Adipose tissue (tissue), 3 donors: ENCODE data around the gene TMPRSS15. TPM values are rescaled to one million over a fixed set of nuclear protein-coding genes. Genes with fewer than 3 reads are reported as not detected.

Experiments used
- H3K27ac ChIP-seq: one replicate; pipeline ENCODE4 v1.5.1; 2013; ENCODE audit warnings: low read depth, low read length
- WGBS, 3 donors: extraction: QIAGEN DNeasy Blood & Tissue Kit; methylation state at CpG; one replicate each; pipeline ENCODE4 v1.1.7; 2013; 5-methylcytosine and 5-hydroxymethylcytosine counted together
- polyA plus RNA-seq, 3 donors: library from polyadenylated mRNA; stranded (reverse); fragments of 200-250 nt; gene quantifications; one replicate each; pipeline ENCODE4 v1.2.3, GENCODE V29; 2013
- donor health status: healthy with polysubstance abuse.
- donor health status: Bipolar disorder and iron deficiency.
- donor health status: healthy.

TMPRSS15 gene
- polyA plus RNA-seq, 3 donors, result 0.03 to 0.11 (median 0.09) TPM

- 72 to 76% (median 75%) methylated on average over 6 of the region's 6 CpGs for WGBS, 3 donors
- no peak overlapping the region for H3K27ac ChIP-seq
Measured at GRCh38 chr21:18368205-18368604, 35.4 kb downstream of the TMPRSS15 start.

GRCh38 chr21:18356801-18357200 lies 46.8 kb downstream of the TMPRSS15 start:
- no peak overlapping the region for H3K27ac ChIP-seq
- 50 to 74% (median 74%) methylated on average over 2 of the region's 2 CpGs for WGBS, 3 donors

GRCh38 chr21:18354947-18355346 lies 48.6 kb downstream of the TMPRSS15 start:
- WGBS, 3 donors, result 72 to 89% (median 86%) methylated on average over 1 of the region's 1 CpG
- no peak overlapping the region for H3K27ac ChIP-seq

GRCh38 chr21:18350216-18350615 lies 53.4 kb downstream of the TMPRSS15 start:
- H3K27ac ChIP-seq, result no peak overlapping the region
- 45 to 59% (median 45%) methylated on average over 2 of the region's 2 CpGs for WGBS, 3 donors

GRCh38 chr21:18349468-18349867 lies 54.1 kb downstream of the TMPRSS15 start:
- H3K27ac ChIP-seq, result no peak overlapping the region
- WGBS, 3 donors, result 46 to 70% (median 66%) methylated on average over 4 of the region's 4 CpGs

- 72 to 81% (median 77%) methylated on average over 4 of the region's 4 CpGs for WGBS, 3 donors
- H3K27ac ChIP-seq, result no peak overlapping the region
Measured at GRCh38 chr21:18340387-18340942, 63.1 kb downstream of the TMPRSS15 start.

GRCh38 chr21:18335651-18336236 lies 67.8 kb downstream of the TMPRSS15 start:
- WGBS, 3 donors, result 69 to 88% (median 75%) methylated on average over 1 of the region's 1 CpG
- no peak overlapping the region for H3K27ac ChIP-seq

GRCh38 chr21:18334066-18334465 lies 69.5 kb downstream of the TMPRSS15 start:
- 74 to 98% (median 90%) methylated on average over 1 of the region's 1 CpG for WGBS, 3 donors
- H3K27ac ChIP-seq, result no peak overlapping the region

GRCh38 chr21:18318156-18318555 lies 85.4 kb downstream of the TMPRSS15 start:
- WGBS, 3 donors, result 41 to 62% (median 60%) methylated on average over 3 of the region's 3 CpGs
- H3K27ac ChIP-seq, result no peak overlapping the region

GRCh38 chr21:18298228-18298627 lies 105.4 kb downstream of the TMPRSS15 start:
- 70 to 77% (median 70%) methylated on average over 1 of the region's 1 CpG for WGBS, 3 donors
- H3K27ac ChIP-seq, result no peak overlapping the region

GRCh38 chr21:18294100-18294499 lies 109.5 kb downstream of the TMPRSS15 start:
- no peak overlapping the region for H3K27ac ChIP-seq
- 83 to 91% (median 85%) methylated on average over 9 of the region's 9 CpGs for WGBS, 3 donors

GRCh38 chr21:18289876-18290275 lies 113.7 kb downstream of the TMPRSS15 start:
- 47 to 71% (median 57%) methylated on average over 2 of the region's 2 CpGs for WGBS, 3 donors
- H3K27ac ChIP-seq, result no peak overlapping the region

GRCh38 chr21:18285379-18285778 lies 118.2 kb downstream of the TMPRSS15 start:
- 73 to 87% (median 85%) methylated on average over 4 of the region's 4 CpGs for WGBS, 3 donors

GRCh38 chr21:18275781-18276180 lies 127.8 kb downstream of the TMPRSS15 start:
- no peak overlapping the region for H3K27ac ChIP-seq
- WGBS, 3 donors, result 33 to 61% (median 58%) methylated on average over 3 of the region's 3 CpGs

More at GRCh38 chr21:18285379-18285778, 118.2 kb downstream of the TMPRSS15 start:
- no peak overlapping the region for H3K27ac ChIP-seq

GRCh38 chr21:18274370-18274769 lies 129.2 kb downstream of the TMPRSS15 start:
- H3K27ac ChIP-seq, result no peak overlapping the region
- WGBS, 3 donors, result 57 to 74% (median 74%) methylated on average over 5 of the region's 5 CpGs

GRCh38 chr21:18273400-18273799 lies 130.2 kb downstream of the TMPRSS15 start:
- H3K27ac ChIP-seq, result no peak overlapping the region
- 49 to 77% (median 77%) methylated on average over 4 of the region's 4 CpGs for WGBS, 3 donors

- H3K27ac ChIP-seq, result no peak overlapping the region
- WGBS, 3 donors, result 85 to 88% (median 87%) methylated on average over 7 of the region's 7 CpGs
Measured at GRCh38 chr21:18269856-18270255, 133.7 kb downstream of the TMPRSS15 start.

- H3K27ac ChIP-seq, result no peak overlapping the region
- 82 to 94% (median 93%) methylated on average over 1 of the region's 1 CpG for WGBS, 3 donors
Measured at GRCh38 chr21:18268906-18269305, 134.7 kb downstream of the TMPRSS15 start.

- H3K27ac ChIP-seq, result no peak overlapping the region
- WGBS, 3 donors, result 65 to 93% (median 86%) methylated on average over 1 of the region's 1 CpG
Measured at GRCh38 chr21:18267496-18267895, 136.1 kb downstream of the TMPRSS15 start.

GRCh38 chr21:18265944-18266343 lies 137.6 kb downstream of the TMPRSS15 start:
- no peak overlapping the region for H3K27ac ChIP-seq
- 67 to 84% (median 83%) methylated on average over 2 of the region's 2 CpGs for WGBS, 3 donors
